WTC11 (cell line): ENCODE data around the gene ABCA6. TPM values are rescaled to one million over a fixed set of nuclear protein-coding genes. Genes with fewer than 3 reads are reported as not detected.
"Not testable (repeated sequence)": the region's sequence is repeated elsewhere in the genome, so short reads cannot be mapped to it uniquely, and the experiment has no call there.

Source experiments
- ATAC-seq: fragments of 200-7000 bp; cut with Tn5 transposase; 2 replicates; pipeline ENCODE4 v1.10.0; 2021; ENCODE audit warnings: mild to moderate bottlenecking, moderate library complexity
- CTCF ChIA-PET: fragments of 300-600 bp; sonication (Branson Sonifier 250); formaldehyde crosslinking; loops from one replicate; lab custom pipeline; 2021; ENCODE audit warnings: antibody characterized with exemption; lab: Charles Lee
- POLR2A ChIA-PET: fragments of 350-600 bp; sonication (Branson Sonifier 250); formaldehyde crosslinking; loops from one replicate; lab custom pipeline; 2021; ENCODE audit warnings: antibody characterized with exemption; lab: Charles Lee
- DNase-seq: peaks from one replicate; pipeline ENCODE4 v3.0.0; 2021; ENCODE audit warnings: low spot score
- H3K27ac Mint-ChIP-seq: 2 replicates; pipeline ENCODE4 v1.8.0; 2021; ENCODE audit warnings: mixed read lengths
- H3K27me3 Mint-ChIP-seq: 2 replicates; pipeline ENCODE4 v1.8.0; 2021; ENCODE audit warnings: low read depth, mild to moderate bottlenecking, moderate library complexity, mixed read lengths
- H3K36me3 Mint-ChIP-seq: 2 replicates; pipeline ENCODE4 v1.8.0; 2021; ENCODE audit warnings: mixed read lengths
- H3K4me1 Mint-ChIP-seq: 2 replicates; pipeline ENCODE4 v1.8.0; 2022; ENCODE audit warnings: mixed read lengths
- H3K4me3 Mint-ChIP-seq: 2 replicates; pipeline ENCODE4 v1.8.0; 2021; ENCODE audit warnings: mild to moderate bottlenecking, moderate library complexity, mixed read lengths
- H3K9me3 Mint-ChIP-seq: 2 replicates; pipeline ENCODE4 v1.8.0; 2021; ENCODE audit warnings: mixed read lengths
- ESRRA ChIP-seq: sonication (generic); formaldehyde crosslinking; IDR thresholded peaks from 2 replicates; pipeline ENCODE4 v1.8.1; 2022; ENCODE audit warnings: mild to moderate bottlenecking, missing genetic modification reagents, borderline replicate concordance
- FOXJ3 ChIP-seq: sonication (generic); formaldehyde crosslinking; IDR thresholded peaks from 2 replicates; pipeline ENCODE4 v1.9.0; 2021; ENCODE audit warnings: missing genetic modification reagents, mild to moderate bottlenecking, borderline replicate concordance
- GABPB1 ChIP-seq: sonication (generic); formaldehyde crosslinking; IDR thresholded peaks from 2 replicates; pipeline ENCODE4 v1.8.1; 2023; ENCODE audit warnings: mild to moderate bottlenecking, missing genetic modification reagents
- GTF2I ChIP-seq: fragments of 250-450 bp; sonication (Bioruptor Pico); conservative IDR thresholded peaks from 2 replicates; pipeline ENCODE4 v1.4.0; 2021; ENCODE audit warnings: mild to moderate bottlenecking
- MYBL2 ChIP-seq: sonication (generic); formaldehyde crosslinking; IDR thresholded peaks from 2 replicates; pipeline ENCODE4 v1.8.1; 2023; ENCODE audit warnings: mild to moderate bottlenecking, moderate library complexity, missing genetic modification reagents
- NFYB ChIP-seq: sonication (generic); formaldehyde crosslinking; conservative IDR thresholded peaks from 2 replicates; pipeline ENCODE4 v1.8.0; 2022; ENCODE audit warnings: low read depth, missing genetic modification reagents
- NR2C2 ChIP-seq: sonication (generic); formaldehyde crosslinking; IDR thresholded peaks from 2 replicates; pipeline ENCODE4 v1.8.0; 2022; ENCODE audit warnings: mild to moderate bottlenecking, missing genetic modification reagents
- PRRX2 ChIP-seq: fragments of 250-450 bp; sonication (Bioruptor Pico); IDR thresholded peaks from 2 replicates; pipeline ENCODE4 v1.8.0; 2021; ENCODE audit warnings: mild to moderate bottlenecking
- SOX15 ChIP-seq: fragments of 250-450 bp; sonication (Bioruptor Pico); IDR thresholded peaks from 2 replicates; pipeline ENCODE4 v1.9.0; 2021; ENCODE audit warnings: mild to moderate bottlenecking
- ZBTB21 ChIP-seq: sonication (generic); formaldehyde crosslinking; IDR thresholded peaks from 2 replicates; pipeline ENCODE4 v1.8.1; 2023; ENCODE audit warnings: mild to moderate bottlenecking, missing genetic modification reagents, borderline replicate concordance
- ZNF317 ChIP-seq: sonication (generic); formaldehyde crosslinking; IDR thresholded peaks from 2 replicates; pipeline ENCODE4 v1.8.1; 2023; ENCODE audit warnings: low read depth, mild to moderate bottlenecking, moderate library complexity, missing genetic modification reagents, borderline replicate concordance
- ZNF396 ChIP-seq: fragments of 250-450 bp; sonication (Bioruptor Pico); IDR thresholded peaks from 2 replicates; pipeline ENCODE4 v1.8.0; 2021; ENCODE audit warnings: mild to moderate bottlenecking, moderate library complexity, borderline replicate concordance
- total RNA-seq: library from RNA; stranded (reverse); gene quantifications from 3 replicates; pipeline ENCODE4 v1.2.3, GENCODE V29; 2021
- TF ChIP-seq, protein P1 (sequence below): sonication (generic); formaldehyde crosslinking; IDR thresholded peaks from 2 replicates; pipeline ENCODE4 v1.8.1; 2022; ENCODE audit warnings: mild to moderate bottlenecking, missing genetic modification reagents, moderate library complexity, borderline replicate concordance
- TF ChIP-seq, protein P2 (sequence below): sonication (generic); formaldehyde crosslinking; IDR thresholded peaks from 2 replicates; pipeline ENCODE4 v1.8.1; 2023; ENCODE audit warnings: mild to moderate bottlenecking, missing genetic modification reagents

Gene ABCA6
- total RNA-seq, 1 experiment from 2014 or later, result not detected

DNA sequence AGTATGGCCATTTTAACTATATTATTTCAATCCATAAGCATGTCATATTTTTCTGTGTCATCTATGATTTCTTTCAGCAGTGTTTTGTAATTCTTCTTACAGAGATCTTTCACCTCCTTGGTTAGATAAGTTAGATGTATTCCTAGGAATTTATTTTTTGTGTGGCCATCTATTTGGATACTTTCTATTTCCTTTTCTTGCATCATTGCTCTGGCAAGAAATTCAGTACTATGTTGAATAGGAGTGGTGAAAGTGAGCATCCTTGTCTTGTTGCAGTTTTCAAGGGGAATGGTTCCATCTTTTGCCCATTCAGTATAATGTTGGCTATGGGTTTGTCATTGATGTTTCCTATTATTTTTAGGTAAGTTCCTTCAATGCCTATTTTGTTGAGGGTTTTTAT lies 65.9 kb downstream of the ABCA6 start:
- Mint-ChIP-seq H3K4me3 (no peak overlapping the region), H3K36me3 (no peaks in the 10 kb centered on the region), H3K27ac (no peak overlapping the region), H3K4me1 (peaks cover 6% of the 10 kb centered on the region; the same call in 1 of the 2 replicates), H3K9me3 (peaks cover 5% of the 10 kb centered on the region; the same call in 1 of the 2 replicates), H3K27me3 (no peaks in the 10 kb centered on the region)
- POLR2A ChIA-PET, result no interaction called here
- DNase-seq (no peak), ATAC-seq (no peak)
- CTCF ChIA-PET, result interaction anchor here (1.6 kb wide), 1 partner anchor 9 kb away, joined by 6 read pairs; no protein-coding TSS in a partner anchor
- TF ChIP-seq SOX15 (CRISPR knock-in tag) (no peak), NR2C2 (CRISPR knock-in tag) (no peak), ZBTB21 (CRISPR knock-in tag) (no peak), GTF2I (CRISPR knock-in tag) (no peak), ZNF317 (CRISPR knock-in tag) (no peak), PRRX2 (CRISPR knock-in tag) (no peak), ZNF396 (CRISPR knock-in tag) (no peak), FOXJ3 (CRISPR knock-in tag) (no peak), ESRRA (no peak), MYBL2 (no peak), NFYB (no peak)
- TF ChIP-seq, protein P1, sequence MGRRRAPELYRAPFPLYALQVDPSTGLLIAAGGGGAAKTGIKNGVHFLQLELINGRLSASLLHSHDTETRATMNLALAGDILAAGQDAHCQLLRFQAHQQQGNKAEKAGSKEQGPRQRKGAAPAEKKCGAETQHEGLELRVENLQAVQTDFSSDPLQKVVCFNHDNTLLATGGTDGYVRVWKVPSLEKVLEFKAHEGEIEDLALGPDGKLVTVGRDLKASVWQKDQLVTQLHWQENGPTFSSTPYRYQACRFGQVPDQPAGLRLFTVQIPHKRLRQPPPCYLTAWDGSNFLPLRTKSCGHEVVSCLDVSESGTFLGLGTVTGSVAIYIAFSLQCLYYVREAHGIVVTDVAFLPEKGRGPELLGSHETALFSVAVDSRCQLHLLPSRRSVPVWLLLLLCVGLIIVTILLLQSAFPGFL (CRISPR knock-in tag), result no peak
- TF ChIP-seq, protein P2, sequence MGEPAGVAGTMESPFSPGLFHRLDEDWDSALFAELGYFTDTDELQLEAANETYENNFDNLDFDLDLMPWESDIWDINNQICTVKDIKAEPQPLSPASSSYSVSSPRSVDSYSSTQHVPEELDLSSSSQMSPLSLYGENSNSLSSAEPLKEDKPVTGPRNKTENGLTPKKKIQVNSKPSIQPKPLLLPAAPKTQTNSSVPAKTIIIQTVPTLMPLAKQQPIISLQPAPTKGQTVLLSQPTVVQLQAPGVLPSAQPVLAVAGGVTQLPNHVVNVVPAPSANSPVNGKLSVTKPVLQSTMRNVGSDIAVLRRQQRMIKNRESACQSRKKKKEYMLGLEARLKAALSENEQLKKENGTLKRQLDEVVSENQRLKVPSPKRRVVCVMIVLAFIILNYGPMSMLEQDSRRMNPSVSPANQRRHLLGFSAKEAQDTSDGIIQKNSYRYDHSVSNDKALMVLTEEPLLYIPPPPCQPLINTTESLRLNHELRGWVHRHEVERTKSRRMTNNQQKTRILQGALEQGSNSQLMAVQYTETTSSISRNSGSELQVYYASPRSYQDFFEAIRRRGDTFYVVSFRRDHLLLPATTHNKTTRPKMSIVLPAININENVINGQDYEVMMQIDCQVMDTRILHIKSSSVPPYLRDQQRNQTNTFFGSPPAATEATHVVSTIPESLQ (CRISPR knock-in tag), result no peak

DNA sequence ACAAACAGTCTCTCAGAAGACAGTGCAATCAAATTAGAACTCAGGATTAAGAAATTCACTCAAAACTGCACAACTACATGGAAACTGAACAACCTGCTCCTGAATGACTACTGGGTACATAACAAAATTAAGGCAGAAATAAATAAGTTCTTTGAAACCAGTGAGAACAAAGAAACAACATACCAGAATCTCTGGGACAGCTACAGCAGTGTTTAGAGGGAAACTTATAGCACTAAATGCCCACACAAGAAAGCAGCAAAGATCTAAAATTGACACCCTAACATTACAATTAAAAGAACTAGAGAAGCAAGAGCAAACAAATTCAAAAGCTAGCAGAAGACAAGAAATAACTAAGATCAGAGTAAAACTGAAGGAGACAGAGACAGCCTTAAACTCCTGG lies 68.3 kb downstream of the ABCA6 start:
- ATAC-seq, H3K36me3 Mint-ChIP-seq, POLR2A ChIA-PET, H3K27me3 Mint-ChIP-seq, H3K27ac Mint-ChIP-seq, H3K4me3 Mint-ChIP-seq, CTCF ChIA-PET, DNase-seq, H3K9me3 Mint-ChIP-seq: not testable (repeated sequence)
- peaks cover 17% of the 10 kb centered on the region for H3K4me1 Mint-ChIP-seq

DNA sequence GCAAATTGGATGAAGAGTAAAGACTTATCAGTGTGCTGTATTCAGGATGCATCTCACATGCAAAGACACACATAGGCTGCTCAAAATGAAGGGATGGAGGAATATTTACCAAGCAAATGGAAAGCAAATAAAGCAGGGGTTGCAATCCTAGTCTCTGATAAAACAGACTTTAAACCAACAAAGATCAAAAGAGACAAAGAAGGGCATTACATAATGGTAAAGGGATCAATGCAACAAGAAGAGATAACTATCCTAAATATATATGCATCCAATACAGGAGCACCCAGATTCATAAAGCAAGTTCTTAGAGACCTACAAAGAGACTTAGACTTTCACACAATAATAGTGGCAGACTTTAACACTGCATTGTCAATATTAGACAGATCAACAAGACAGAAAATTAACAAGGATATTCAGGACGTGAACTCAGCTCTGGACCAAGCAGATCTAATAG lies 68.9 kb downstream of the ABCA6 start:
- CTCF ChIA-PET, DNase-seq, ATAC-seq, H3K36me3 Mint-ChIP-seq, POLR2A ChIA-PET, H3K27me3 Mint-ChIP-seq, H3K27ac Mint-ChIP-seq, H3K4me3 Mint-ChIP-seq, H3K9me3 Mint-ChIP-seq: not testable (repeated sequence)
- 0 out of 2 replicates have a peak, but pooled peaks have one; percentile 49 for TF ChIP-seq GABPB1 (CRISPR knock-in tag)
- peaks cover 17% of the 10 kb centered on the region for H3K4me1 Mint-ChIP-seq

DNA sequence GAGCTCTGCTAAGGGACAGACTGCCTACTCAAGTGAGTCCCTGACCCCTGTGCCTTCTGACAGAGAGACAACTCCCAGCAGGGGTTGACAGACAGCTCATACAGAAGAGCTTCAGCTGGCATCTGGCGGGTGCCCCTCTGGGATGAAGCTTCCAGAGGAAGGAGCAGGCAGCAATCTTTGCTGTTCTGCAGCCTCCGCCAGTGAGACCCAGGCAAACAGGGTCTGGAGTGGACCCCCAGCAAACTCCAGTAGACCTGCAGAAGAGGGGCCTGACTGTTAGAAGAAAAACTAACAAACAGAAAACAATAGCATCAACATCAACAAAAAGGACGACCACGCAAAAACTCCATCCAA lies 70.5 kb downstream of the ABCA6 start:
- H3K27ac Mint-ChIP-seq, ATAC-seq, H3K36me3 Mint-ChIP-seq, DNase-seq, H3K27me3 Mint-ChIP-seq, POLR2A ChIA-PET, H3K4me3 Mint-ChIP-seq, H3K9me3 Mint-ChIP-seq: not testable (repeated sequence)
- H3K4me1 Mint-ChIP-seq, result peaks cover 17% of the 10 kb centered on the region
- CTCF ChIA-PET, result interaction anchor here (1.1 to 1.6 kb wide), 4 partner anchors 13 to 299 kb away, joined by 3 to 7 read pairs (median 5); no protein-coding TSS in a partner anchor
